GM23248 (cell line): Measurements from ENCODE around the gene MLLT11.

ENCODE experiments used
- EZH2 ChIP-seq: fragments of 200-600 bp; sonication (generic); IDR thresholded peaks from 2 replicates; pipeline ENCODE4 v1.6.1; 2018; ENCODE audit warnings: antibody characterized with exemption, mild to moderate bottlenecking; ENCODE audit not compliant: insufficient read depth, poor library complexity, severe bottlenecking
- EZH2phosphoT487 ChIP-seq: fragments of 200-600 bp; sonication (generic); IDR thresholded peaks from 2 replicates; pipeline ENCODE4 v1.6.1; 2018; ENCODE audit warnings: antibody characterized with exemption, moderate library complexity, mild to moderate bottlenecking, low read depth; ENCODE audit not compliant: insufficient read depth

- TF ChIP-seq EZH2 (no peak), EZH2phosphoT487 (no peak)
These were observed 44.4 kb downstream of the MLLT11 start for GRCh38 chr1:151104630-151105029.
